Transverse colon (tissue), 4 donors: ENCODE measurements around the gene GAPVD1.

Experiments used
- EP300 ChIP-seq: sonication (generic); formaldehyde crosslinking; IDR thresholded peaks from one replicate; pipeline ENCODE4 v1.6.1; 2017; ENCODE audit warnings: antibody characterized with exemption, low read depth
- POLR2A ChIP-seq: fragments of 450-650 bp; IDR thresholded peaks from one replicate; pipeline ENCODE4 v1.6.1; 2016; ENCODE audit warnings: antibody characterized with exemption, mild to moderate bottlenecking, moderate library complexity
- POLR2AphosphoS5 ChIP-seq, 3 donors: sonication (generic); formaldehyde crosslinking; IDR thresholded peaks; one replicate each; pipeline ENCODE4 v1.6.1; 2016; ENCODE audit warnings: antibody characterized with exemption in 3 of 3
- TF ChIP-seq, protein P1 (sequence below), 5 experiments: fragments of 200-600 bp in 3 of 5; fragments of 450-650 bp in 2 of 5; sonication (generic) in 3 of 5; IDR thresholded peaks; 1 replicate in 2 of 5; 2 replicates in 3 of 5; pipeline ENCODE4 v1.5.1; 2016 to 2017; ENCODE audit warnings: antibody characterized with exemption in 5 of 5, inconsistent platforms in 3 of 5, mild to moderate bottlenecking in 2 of 5, moderate library complexity in 1 of 5

DNA sequence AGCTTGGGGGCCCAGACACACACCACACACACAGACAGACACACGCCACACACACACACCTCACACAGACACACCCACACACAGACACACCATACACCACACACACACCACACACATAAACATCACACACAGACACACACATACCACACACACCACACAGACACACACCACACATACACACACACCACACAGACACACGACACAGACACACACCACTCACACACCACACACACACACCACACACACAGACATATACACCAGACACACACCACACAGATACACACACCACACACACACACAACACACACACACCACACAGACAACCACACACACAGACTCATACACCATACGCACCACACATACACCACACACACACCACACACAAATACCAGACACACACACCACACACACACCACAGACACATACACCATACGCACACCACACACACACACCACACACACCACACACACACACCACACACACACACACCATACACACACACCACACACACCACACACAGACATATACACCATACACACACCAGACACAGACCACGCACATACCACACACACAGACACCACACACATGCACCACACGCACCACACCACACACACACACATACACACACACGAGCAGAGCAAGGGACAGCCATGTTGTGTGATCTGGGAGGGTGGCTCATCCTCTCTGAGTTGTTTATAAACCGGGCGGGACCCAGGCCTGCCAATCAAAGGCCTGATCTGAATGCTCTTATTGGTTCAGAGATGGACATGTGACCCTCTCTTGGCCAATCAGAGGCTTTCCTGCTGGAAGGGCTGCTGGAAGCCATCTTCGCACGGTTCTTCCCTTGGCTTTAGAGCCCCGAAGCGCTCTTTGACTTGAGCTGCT, 148.3 kb downstream of the GAPVD1 start:
- TF ChIP-seq, protein P1, sequence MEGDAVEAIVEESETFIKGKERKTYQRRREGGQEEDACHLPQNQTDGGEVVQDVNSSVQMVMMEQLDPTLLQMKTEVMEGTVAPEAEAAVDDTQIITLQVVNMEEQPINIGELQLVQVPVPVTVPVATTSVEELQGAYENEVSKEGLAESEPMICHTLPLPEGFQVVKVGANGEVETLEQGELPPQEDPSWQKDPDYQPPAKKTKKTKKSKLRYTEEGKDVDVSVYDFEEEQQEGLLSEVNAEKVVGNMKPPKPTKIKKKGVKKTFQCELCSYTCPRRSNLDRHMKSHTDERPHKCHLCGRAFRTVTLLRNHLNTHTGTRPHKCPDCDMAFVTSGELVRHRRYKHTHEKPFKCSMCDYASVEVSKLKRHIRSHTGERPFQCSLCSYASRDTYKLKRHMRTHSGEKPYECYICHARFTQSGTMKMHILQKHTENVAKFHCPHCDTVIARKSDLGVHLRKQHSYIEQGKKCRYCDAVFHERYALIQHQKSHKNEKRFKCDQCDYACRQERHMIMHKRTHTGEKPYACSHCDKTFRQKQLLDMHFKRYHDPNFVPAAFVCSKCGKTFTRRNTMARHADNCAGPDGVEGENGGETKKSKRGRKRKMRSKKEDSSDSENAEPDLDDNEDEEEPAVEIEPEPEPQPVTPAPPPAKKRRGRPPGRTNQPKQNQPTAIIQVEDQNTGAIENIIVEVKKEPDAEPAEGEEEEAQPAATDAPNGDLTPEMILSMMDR (IDR thresholded peaks at IDR 0.05): no peak
- no peak for TF ChIP-seq EP300
- TF ChIP-seq POLR2A: no peak
- no peak for TF ChIP-seq POLR2AphosphoS5 (IDR thresholded peaks at IDR 0.05)
